Epithelial cell of esophagus (primary cell): ENCODE measurements around the gene PRKAG3.
A peak's percentile ranks its signal among the peaks of the same experiment; 100 is the strongest.
"Not testable (repeated sequence)": the region's sequence is repeated elsewhere in the genome, so short reads cannot be mapped to it uniquely, and the experiment has no call there.

ENCODE experiments used
- DNase-seq: peaks from one replicate; pipeline ENCODE4 v3.0.0; 2010; ENCODE audit warnings: low read depth
- H3K4me3 ChIP-seq: 2 replicates; pipeline ENCODE4 v1.5.1; 2011; ENCODE audit warnings: mild to moderate bottlenecking, low read length, control low read depth
- CTCF ChIP-seq: IDR thresholded peaks from 2 replicates; pipeline ENCODE4 v1.5.1; 2011; ENCODE audit warnings: low read depth, mild to moderate bottlenecking, low read length, control low read depth, inconsistent platforms; ENCODE audit not compliant: insufficient read depth; ENCODE audit errors: missing control alignments

Gene PRKAG3

DNA sequence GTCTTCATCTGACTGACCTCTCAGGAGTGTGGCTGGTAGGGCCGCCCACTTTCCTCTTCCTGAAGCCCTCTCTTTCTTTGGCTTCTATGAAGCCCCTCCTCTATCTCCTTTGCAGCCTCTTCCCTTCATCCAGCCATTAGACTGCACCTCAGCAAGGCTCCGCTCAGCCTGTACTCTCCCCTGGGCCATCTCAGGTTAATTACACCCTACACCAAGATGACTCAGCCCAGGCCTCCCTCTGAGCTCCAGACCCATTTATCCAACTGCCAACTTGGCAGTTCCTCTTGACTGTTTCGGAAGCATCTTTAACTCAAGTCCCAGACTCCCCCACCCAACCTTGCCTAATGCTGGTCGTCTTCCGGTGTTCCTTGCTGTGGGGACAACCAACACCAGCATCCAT lies 22.2 kb upstream of the PRKAG3 start:
- peak; percentile 66 for DNase-seq
- no peak overlapping the region for H3K4me3 ChIP-seq
- no peak for TF ChIP-seq CTCF

DNA sequence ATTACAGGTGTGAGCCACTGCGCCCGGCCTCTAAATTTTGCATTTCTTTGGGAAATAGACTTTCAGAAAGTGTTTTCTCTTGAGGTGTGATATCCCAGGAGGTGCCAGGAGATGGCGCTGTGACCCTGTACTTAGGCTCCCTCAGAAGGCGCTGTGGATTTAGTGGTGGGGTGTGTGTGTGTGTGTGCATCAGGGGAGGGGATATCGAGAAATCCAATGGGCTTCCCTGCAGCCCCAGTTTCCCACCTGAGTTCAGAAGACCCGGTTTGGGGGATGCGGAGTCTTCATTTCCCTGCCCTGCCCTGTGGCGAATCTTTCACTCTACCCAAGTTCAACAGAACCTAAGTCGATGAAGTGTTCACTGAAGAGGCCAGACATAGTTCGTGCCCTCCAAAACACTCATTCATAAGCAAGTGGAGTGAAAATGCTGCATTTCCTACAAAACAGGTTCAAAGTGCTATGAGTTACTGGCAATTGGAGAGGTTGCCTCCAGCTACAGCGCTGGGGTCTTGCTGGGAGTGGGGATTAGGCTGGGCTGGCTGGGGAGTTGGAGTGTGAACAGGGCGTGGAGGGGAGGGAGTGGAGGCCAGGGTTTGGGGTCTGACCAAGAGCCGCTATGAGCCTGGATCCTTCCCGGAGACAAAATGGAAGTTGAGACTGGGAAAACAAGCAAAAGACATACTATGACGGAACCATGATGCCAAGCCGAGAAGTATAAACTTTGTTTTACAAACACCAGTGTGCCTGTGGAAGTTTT lies 21.5 kb upstream of the PRKAG3 start:
- peak; percentile 69 for DNase-seq
- peak; percentile 81 for TF ChIP-seq CTCF
- H3K4me3 ChIP-seq = no peak overlapping the region

DNA sequence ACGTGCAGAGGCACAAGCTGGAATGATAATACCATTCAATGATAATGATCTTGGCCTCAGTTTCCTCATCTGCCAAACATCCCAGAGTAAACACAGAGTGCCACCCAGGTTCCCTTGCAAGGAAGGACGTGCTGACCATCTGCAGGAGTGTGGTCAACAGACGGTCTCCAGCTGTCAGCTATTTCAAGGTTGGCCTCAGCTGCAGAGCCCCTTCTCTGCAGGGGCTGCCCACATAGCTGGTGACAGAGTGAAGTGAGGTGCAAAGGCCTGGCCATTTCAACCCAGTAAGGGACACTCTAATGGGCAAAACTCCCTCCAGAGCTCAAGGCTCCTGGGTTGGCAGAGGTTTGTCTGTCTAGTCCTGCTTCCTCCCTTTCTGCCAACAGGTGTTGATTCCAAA lies 19.7 kb upstream of the PRKAG3 start:
- TF ChIP-seq CTCF = no peak
- DNase-seq = no peak
- no peak overlapping the region for H3K4me3 ChIP-seq

- no peak for TF ChIP-seq CTCF
- DNase-seq = no peak
- no peak overlapping the region for H3K4me3 ChIP-seq
These were observed 19.2 kb upstream of the PRKAG3 start for GRCh38 chr2:218850796-218851195.

DNA sequence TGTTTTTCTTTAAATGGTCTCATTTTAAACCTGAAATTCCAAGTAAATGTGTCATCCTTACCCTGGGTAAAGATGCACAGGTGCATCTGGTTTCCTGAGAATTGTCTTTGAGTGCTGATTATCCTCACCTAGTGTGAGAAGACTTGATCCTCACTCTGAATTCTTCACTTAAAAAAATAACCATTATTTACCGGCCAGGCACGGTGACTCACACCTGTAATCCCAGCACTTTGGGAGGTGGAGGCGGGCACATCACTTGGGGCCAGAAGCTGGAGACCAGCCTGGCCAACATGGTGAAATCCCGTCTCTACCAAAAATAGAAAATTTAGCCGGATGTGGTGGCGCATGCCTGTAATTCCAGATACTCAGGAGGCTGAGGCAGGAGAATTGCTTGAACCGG lies 18.1 kb upstream of the PRKAG3 start:
- DNase-seq = peak; percentile 58
- no peak for TF ChIP-seq CTCF
- H3K4me3 ChIP-seq = no peak overlapping the region

- H3K4me3 ChIP-seq, DNase-seq: not testable (repeated sequence)
These were observed 15.4 kb upstream of the PRKAG3 start for GRCh38 chr2:218846963-218847362.

GRCh38 chr2:218844334-218844733 lies 12.7 kb upstream of the PRKAG3 start:
- H3K4me3 ChIP-seq, DNase-seq: not testable (repeated sequence)

- no peak for TF ChIP-seq CTCF
- H3K4me3 ChIP-seq = no peak overlapping the region
- DNase-seq = no peak
These were observed 8.3 kb upstream of the PRKAG3 start for GRCh38 chr2:218839888-218840287.
